ENCODE measurements around the gene BLCAP. TPM values are rescaled to one million over a fixed set of nuclear protein-coding genes. Genes with fewer than 3 reads are reported as not detected.
"Not testable (repeated sequence)": the region's sequence is repeated elsewhere in the genome, so short reads cannot be mapped to it uniquely, and the experiment has no call there.

BLCAP gene
- total RNA-seq, 1 donor from 2014 or later = 44.2 TPM

DNA sequence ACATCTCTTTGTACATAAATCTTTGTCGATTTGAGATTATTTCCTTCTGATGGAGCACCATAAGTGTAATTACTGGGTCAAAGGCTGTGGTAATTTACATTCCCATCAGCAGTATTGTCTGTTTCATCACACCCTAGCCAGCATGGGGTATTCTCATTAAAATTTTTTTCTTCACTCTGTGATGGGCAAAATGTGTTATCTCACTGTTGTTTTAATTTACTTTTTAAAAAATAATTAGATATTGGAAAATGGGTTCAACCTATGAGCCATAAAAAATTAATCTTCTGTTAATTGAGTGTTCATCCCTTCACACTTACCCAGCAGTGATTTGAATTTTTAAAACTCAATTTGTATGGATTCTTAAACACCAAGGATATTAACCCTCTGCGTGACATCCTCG lies 50.6 kb downstream of the BLCAP start:
- no peaks in the 10 kb centered on the region for H3K36me3 Mint-ChIP-seq (ENCODE audit: low read depth)
- peaks cover 34% of the 10 kb centered on the region for H3K4me1 Mint-ChIP-seq
- no peak overlapping the region for H3K27ac Mint-ChIP-seq (ENCODE audit: unreplicated experiment)
- H3K27me3 Mint-ChIP-seq (ENCODE audit: low read depth) = peaks cover 3% of the 10 kb centered on the region
- peaks cover 5% of the 10 kb centered on the region for H3K9me3 Mint-ChIP-seq
- TF ChIP-seq, protein P1, sequence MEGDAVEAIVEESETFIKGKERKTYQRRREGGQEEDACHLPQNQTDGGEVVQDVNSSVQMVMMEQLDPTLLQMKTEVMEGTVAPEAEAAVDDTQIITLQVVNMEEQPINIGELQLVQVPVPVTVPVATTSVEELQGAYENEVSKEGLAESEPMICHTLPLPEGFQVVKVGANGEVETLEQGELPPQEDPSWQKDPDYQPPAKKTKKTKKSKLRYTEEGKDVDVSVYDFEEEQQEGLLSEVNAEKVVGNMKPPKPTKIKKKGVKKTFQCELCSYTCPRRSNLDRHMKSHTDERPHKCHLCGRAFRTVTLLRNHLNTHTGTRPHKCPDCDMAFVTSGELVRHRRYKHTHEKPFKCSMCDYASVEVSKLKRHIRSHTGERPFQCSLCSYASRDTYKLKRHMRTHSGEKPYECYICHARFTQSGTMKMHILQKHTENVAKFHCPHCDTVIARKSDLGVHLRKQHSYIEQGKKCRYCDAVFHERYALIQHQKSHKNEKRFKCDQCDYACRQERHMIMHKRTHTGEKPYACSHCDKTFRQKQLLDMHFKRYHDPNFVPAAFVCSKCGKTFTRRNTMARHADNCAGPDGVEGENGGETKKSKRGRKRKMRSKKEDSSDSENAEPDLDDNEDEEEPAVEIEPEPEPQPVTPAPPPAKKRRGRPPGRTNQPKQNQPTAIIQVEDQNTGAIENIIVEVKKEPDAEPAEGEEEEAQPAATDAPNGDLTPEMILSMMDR (conservative IDR thresholded peaks at IDR 0.05) = no peak
- no peak for DNase-seq (ENCODE audit: low read depth, low spot score)
- H3K4me3 Mint-ChIP-seq = no peak overlapping the region

DNA sequence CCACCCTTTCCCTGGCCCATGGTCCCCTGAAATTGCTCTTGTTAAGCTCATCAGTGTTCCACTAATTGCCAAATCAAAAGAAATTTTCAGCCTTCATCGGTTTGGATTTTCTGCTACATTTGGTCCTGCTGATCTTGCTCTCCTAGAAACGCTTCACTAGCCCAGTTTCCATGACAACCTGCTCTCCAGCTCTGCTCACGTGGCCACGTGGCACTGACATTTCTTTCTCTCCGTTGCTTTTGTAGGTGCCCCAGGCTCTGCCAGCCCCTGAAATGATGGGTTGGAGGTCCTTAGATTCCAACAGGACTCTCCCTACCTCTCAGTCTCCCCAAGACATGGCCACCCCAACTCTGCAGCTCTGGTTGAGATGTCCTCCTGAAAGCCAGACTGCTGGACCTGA lies 52.4 kb downstream of the BLCAP start:
- TF ChIP-seq, protein P1 (conservative IDR thresholded peaks at IDR 0.05) = no peak
- Mint-ChIP-seq H3K27ac (ENCODE audit: unreplicated experiment) (no peak overlapping the region), H3K4me1 (peaks cover 39% of the 10 kb centered on the region), H3K36me3 (ENCODE audit: low read depth) (no peaks in the 10 kb centered on the region), H3K9me3 (no peaks in the 10 kb centered on the region), H3K27me3 (ENCODE audit: low read depth) (peaks cover 3% of the 10 kb centered on the region), H3K4me3 (no peak overlapping the region)
- DNase-seq (ENCODE audit: low read depth, low spot score) = no peak

DNA sequence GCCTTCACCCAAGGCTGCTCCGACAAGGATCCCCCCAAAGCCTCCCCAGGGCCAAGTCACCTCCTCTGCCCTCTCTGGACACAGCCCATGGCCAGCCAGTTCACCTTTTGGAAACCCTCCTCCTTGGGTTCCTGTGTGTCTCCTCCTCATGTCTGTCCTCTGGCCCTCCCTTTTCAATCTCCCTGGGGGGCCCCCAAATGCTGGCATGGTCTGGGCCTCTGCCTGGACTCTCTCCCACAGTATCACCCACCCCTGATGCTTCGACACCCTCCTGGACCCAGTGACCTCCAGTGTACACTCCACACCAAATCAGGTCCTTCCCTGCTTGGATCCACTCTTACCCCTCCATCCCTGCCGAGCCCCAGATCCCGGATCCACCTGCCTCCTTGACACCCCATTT lies 53.3 kb downstream of the BLCAP start:
- H3K36me3 Mint-ChIP-seq (ENCODE audit: low read depth) = no peaks in the 10 kb centered on the region
- TF ChIP-seq, protein P1 (conservative IDR thresholded peaks at IDR 0.05) = no peak
- no peak overlapping the region for H3K4me3 Mint-ChIP-seq
- DNase-seq (ENCODE audit: low read depth, low spot score) = no peak
- no peak overlapping the region for H3K27ac Mint-ChIP-seq (ENCODE audit: unreplicated experiment)
- H3K27me3 Mint-ChIP-seq (ENCODE audit: low read depth) = peaks cover 3% of the 10 kb centered on the region
- H3K4me1 Mint-ChIP-seq = peaks cover 39% of the 10 kb centered on the region
- no peaks in the 10 kb centered on the region for H3K9me3 Mint-ChIP-seq

DNA sequence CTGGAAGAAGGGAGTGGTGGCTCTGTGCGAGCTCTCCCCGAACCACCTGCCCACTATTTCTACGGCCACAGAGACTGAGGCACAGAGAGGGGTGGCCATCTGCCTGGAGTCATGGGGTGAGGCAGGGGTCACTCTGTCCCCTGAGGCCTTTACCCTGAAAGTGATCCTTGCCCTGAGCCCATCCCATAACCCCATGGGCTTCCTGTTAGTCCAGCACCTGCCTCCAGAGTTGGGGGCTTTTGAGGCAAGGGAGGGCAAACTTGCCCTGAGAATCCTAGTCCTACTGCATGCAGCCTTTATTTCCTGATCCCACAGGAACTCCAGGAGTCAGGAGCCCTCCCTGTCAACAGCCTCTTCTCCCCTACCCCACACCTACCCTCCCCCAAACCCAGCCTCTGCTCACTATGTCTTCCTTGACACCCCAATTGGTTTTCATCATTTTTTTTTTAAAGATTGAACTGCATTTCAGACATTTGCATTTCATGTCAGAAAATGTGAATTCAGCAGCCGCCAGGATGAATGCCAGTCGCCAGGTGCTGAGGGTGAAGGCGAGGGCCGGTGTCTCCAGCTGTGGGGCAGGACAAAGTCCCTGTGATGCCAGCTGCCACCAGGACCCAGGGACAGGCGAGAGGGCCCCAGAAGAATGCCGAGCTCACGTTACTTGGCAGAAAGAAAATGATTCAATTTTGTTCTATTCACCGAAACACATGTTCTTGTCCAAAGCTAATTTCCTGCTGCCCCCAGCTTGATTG lies 54.3 kb downstream of the BLCAP start:
- H3K4me3 Mint-ChIP-seq = no peak overlapping the region
- TF ChIP-seq, protein P1 (conservative IDR thresholded peaks at IDR 0.05) = no peak
- no peaks in the 10 kb centered on the region for H3K9me3 Mint-ChIP-seq
- no peak overlapping the region for H3K27ac Mint-ChIP-seq (ENCODE audit: unreplicated experiment)
- peaks cover 3% of the 10 kb centered on the region for H3K27me3 Mint-ChIP-seq (ENCODE audit: low read depth)
- peaks cover 39% of the 10 kb centered on the region for H3K4me1 Mint-ChIP-seq
- no peaks in the 10 kb centered on the region for H3K36me3 Mint-ChIP-seq (ENCODE audit: low read depth)
- no peak for DNase-seq (ENCODE audit: low read depth, low spot score)

DNA sequence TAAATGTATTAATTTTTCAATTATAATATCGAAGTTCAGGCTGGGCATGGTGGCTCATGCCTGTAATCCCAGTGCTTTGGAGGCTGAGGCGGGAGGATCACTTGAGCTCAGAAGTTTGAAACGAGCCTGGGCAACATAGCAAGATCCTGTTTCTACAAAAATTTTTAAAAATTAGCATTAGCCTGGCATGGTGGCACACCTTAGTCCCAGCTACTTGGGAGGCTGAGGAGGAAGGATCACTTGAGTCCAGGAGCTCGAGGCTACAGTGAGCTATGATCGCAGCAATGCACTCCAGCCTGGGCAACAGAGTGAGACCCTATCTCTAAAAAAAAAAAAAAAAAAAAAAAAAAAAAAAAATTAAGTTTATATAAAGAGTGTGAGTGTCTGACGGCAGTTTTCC lies 55.2 kb downstream of the BLCAP start:
- H3K4me3 Mint-ChIP-seq; DNase-seq (ENCODE audit: low read depth, low spot score); H3K27me3 Mint-ChIP-seq (ENCODE audit: low read depth); H3K27ac Mint-ChIP-seq (ENCODE audit: unreplicated experiment); H3K9me3 Mint-ChIP-seq; H3K36me3 Mint-ChIP-seq (ENCODE audit: low read depth): not testable (repeated sequence)
- H3K4me1 Mint-ChIP-seq = peaks cover 39% of the 10 kb centered on the region

DNA sequence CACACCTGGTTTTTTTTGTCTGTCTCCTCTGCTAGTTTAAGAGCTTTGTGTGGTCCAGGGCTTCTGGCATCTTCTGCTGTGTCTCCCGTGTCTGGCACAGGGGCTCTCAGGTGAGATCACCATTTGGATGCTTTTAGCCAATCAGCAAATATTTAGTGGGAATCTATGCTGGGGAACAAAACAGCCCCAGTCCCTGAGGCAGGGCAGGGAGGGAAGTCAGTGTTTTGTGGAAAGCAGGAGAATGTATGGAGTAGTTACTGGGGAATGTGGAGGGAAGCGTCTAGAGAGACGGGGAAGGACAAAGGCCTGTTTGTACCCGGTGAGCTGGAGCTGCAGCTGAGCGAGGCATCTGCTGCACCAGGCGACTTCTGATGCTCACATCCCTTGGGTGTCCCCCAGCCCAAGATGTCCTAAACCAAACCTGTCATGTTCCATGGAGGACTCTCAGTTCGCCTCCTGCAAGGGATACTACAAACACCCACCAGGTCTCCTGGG lies 55.9 kb downstream of the BLCAP start:
- Mint-ChIP-seq H3K36me3 (ENCODE audit: low read depth) (no peaks in the 10 kb centered on the region), H3K27ac (ENCODE audit: unreplicated experiment) (peak overlapping the region; percentile 89), H3K9me3 (no peaks in the 10 kb centered on the region), H3K27me3 (ENCODE audit: low read depth) (peaks cover 3% of the 10 kb centered on the region), H3K4me1 (peaks cover 39% of the 10 kb centered on the region), H3K4me3 (no peak overlapping the region)
- TF ChIP-seq, protein P1 (conservative IDR thresholded peaks at IDR 0.05) = no peak
- DNase-seq (ENCODE audit: low read depth, low spot score) = no peak

DNA sequence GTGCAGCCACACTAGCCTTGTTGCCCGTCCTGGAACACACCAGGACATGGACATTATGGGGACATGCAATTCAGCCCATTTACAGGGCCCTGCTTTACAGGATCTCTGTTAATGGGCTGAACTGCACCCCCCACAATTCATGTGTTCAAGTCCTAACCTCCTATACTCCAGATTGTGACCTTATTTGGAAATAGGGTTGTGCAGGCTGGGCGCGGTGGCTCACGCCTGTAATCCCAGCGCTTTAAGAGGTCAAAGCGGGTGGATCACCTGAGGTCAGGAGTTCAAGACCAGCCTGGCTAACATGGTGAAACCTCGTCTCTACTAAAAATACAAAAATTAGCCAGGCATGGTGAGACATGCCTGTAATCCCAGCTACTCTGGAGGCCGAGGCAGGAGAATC lies 57.5 kb downstream of the BLCAP start:
- H3K36me3 Mint-ChIP-seq (ENCODE audit: low read depth) = not testable (repeated sequence)

More for the DNA sequence above, 57.5 kb downstream of the BLCAP start:
- H3K27ac Mint-ChIP-seq (ENCODE audit: unreplicated experiment); DNase-seq (ENCODE audit: low read depth, low spot score); H3K27me3 Mint-ChIP-seq (ENCODE audit: low read depth); H3K9me3 Mint-ChIP-seq; H3K4me3 Mint-ChIP-seq: not testable (repeated sequence)
- H3K4me1 Mint-ChIP-seq = peaks cover 27% of the 10 kb centered on the region
